HL-60 (cell line): ENCODE data around the gene DNM3.

ENCODE experiments used
- CTCF ChIP-seq: IDR thresholded peaks from one replicate; pipeline ENCODE4 v1.5.1; 2011; ENCODE audit warnings: low read length, control low read depth, inconsistent platforms; ENCODE audit not compliant: insufficient read depth
- POLR2AphosphoS5 ChIP-seq: IDR thresholded peaks from 2 replicates; pipeline ENCODE4 v1.6.1; 2012; ENCODE audit warnings: low read depth
- REST ChIP-seq: IDR thresholded peaks from 2 replicates; pipeline ENCODE4 v1.6.1; 2012; ENCODE audit warnings: low read depth; ENCODE audit not compliant: insufficient replicate concordance

GRCh38 chr1:172120381-172120780, 279.1 kb downstream of the DNM3 start:
- no peak for TF ChIP-seq CTCF
- TF ChIP-seq REST = no peak
- no peak for TF ChIP-seq POLR2AphosphoS5
